Activated T-cell treated with anti-CD3 and anti-CD28 coated beads, Interleukin-2, amount 50 U/mL, for 72 hours (primary cell): ENCODE measurements around the gene DNAH1. TPM values are rescaled to one million over a fixed set of nuclear protein-coding genes. Genes with fewer than 3 reads are reported as not detected.
A peak's percentile ranks its signal among the peaks of the same experiment; 100 is the strongest.
"Not testable (repeated sequence)": the region's sequence is repeated elsewhere in the genome, so short reads cannot be mapped to it uniquely, and the experiment has no call there.

Experiments
- ATAC-seq, 2 donors: fragments of 150-1000 bp; cut with Tn5 transposase; replicated peaks in 1 of 2; 2 replicates each; pipeline ENCODE4 v1.10.0; 2021; ENCODE audit warnings: moderate library complexity in 2 of 2, mild to moderate bottlenecking in 1 of 2
- DNase-seq, 2 donors: peaks; one replicate each; pipeline ENCODE4 v3.0.0; 2021 to 2022; ENCODE audit warnings: mixed read lengths in 1 of 2
- H3K27ac Mint-ChIP-seq: one replicate; pipeline ENCODE4 v1.8.0; 2022; ENCODE audit warnings: mild to moderate bottlenecking, moderate library complexity, mixed read lengths
- H3K27me3 Mint-ChIP-seq: one replicate; pipeline ENCODE4 v1.8.0; 2022; ENCODE audit warnings: low read depth, mixed read lengths
- H3K36me3 Mint-ChIP-seq, 2 donors: one replicate each; pipeline ENCODE4 v1.8.0; 2022; ENCODE audit warnings: mixed read lengths in 2 of 2, mild to moderate bottlenecking in 1 of 2; ENCODE audit not compliant: insufficient read depth in 2 of 2
- H3K4me1 Mint-ChIP-seq: one replicate; pipeline ENCODE4 v1.8.0; 2022; ENCODE audit warnings: low read depth, mixed read lengths
- H3K4me3 Mint-ChIP-seq, 2 donors: one replicate each; pipeline ENCODE4 v1.8.0; 2022; ENCODE audit warnings: mild to moderate bottlenecking in 2 of 2, mixed read lengths in 2 of 2, moderate library complexity in 2 of 2
- H3K9me3 Mint-ChIP-seq, 2 donors: one replicate each; pipeline ENCODE4 v1.8.0; 2022; ENCODE audit warnings: mixed read lengths in 2 of 2
- total RNA-seq, 2 donors: library from RNA; stranded (reverse); gene quantifications; one replicate each; pipeline ENCODE4 v1.2.3, GENCODE V29; 2022

Gene DNAH1
- total RNA-seq, 2 donors from 2014 or later, result 31.4 to 32.4 TPM

DNA sequence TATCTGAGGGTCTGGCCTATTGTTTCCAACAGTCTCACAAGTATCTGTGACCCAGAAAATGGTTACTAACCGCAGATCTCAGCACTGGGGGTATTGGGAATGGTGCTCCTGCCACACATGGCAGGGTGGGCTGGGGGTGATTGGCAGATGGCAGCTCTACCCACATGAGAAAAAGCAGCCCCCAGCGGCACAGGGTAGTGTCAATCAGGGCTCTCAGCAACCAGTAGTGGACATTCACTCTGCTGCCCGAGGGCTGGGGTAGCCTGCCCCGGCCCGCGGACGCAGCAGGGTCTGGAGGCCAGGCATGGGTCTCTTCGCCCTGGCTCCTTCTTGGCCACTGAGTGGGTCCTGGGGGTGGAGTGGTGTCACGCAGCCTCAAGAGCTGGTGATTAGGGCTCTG is 8.6 kb downstream of the DNAH1 start:
- Mint-ChIP-seq H3K9me3 (no peaks in the 10 kb centered on the region), H3K27ac (no peak overlapping the region), H3K27me3 (no peaks in the 10 kb centered on the region), H3K4me1 (no peaks in the 10 kb centered on the region), H3K4me3 (no peak overlapping the region), H3K36me3 (no peaks in the 10 kb centered on the region)
- DNase-seq (no peak), ATAC-seq (no peak)

- no peak for ATAC-seq
Measured at GRCh38 chr3:52325686-52326085, 9.6 kb downstream of the DNAH1 start.

DNA sequence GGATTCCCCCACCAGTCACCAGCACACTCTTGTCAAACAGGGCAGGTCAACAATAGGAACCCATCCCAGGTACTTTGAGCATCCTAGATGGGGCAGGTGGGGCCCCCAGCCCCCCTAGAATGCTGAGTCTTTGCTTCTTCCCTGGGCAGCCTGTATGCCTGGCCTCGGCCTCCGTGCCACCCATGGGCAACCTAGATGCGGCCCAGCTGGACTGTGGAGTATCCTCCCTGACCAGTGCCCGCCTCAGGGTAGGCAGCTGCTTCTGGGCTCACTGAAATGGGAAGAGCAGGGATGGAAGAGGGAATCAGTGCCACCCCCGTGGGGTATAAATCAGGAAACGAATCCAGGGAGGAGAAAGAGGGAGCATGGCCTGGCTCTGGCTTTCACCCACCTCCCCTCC is 10.9 kb downstream of the DNAH1 start:
- Mint-ChIP-seq H3K27ac (no peak overlapping the region), H3K4me1 (no peaks in the 10 kb centered on the region), H3K27me3 (no peaks in the 10 kb centered on the region), H3K9me3 (no peaks in the 10 kb centered on the region), H3K36me3 (no peaks in the 10 kb centered on the region), H3K4me3 (no peak overlapping the region)
- no peak for ATAC-seq
- no peak for DNase-seq

More at GRCh38 chr3:52325686-52326085, 9.6 kb downstream of the DNAH1 start:
- no peaks in the 10 kb centered on the region for H3K36me3 Mint-ChIP-seq
- no peak for DNase-seq
- no peak overlapping the region for H3K27ac Mint-ChIP-seq
- no peak overlapping the region for H3K4me3 Mint-ChIP-seq
- H3K9me3 Mint-ChIP-seq, result no peaks in the 10 kb centered on the region
- no peaks in the 10 kb centered on the region for H3K27me3 Mint-ChIP-seq
- no peaks in the 10 kb centered on the region for H3K4me1 Mint-ChIP-seq

DNA sequence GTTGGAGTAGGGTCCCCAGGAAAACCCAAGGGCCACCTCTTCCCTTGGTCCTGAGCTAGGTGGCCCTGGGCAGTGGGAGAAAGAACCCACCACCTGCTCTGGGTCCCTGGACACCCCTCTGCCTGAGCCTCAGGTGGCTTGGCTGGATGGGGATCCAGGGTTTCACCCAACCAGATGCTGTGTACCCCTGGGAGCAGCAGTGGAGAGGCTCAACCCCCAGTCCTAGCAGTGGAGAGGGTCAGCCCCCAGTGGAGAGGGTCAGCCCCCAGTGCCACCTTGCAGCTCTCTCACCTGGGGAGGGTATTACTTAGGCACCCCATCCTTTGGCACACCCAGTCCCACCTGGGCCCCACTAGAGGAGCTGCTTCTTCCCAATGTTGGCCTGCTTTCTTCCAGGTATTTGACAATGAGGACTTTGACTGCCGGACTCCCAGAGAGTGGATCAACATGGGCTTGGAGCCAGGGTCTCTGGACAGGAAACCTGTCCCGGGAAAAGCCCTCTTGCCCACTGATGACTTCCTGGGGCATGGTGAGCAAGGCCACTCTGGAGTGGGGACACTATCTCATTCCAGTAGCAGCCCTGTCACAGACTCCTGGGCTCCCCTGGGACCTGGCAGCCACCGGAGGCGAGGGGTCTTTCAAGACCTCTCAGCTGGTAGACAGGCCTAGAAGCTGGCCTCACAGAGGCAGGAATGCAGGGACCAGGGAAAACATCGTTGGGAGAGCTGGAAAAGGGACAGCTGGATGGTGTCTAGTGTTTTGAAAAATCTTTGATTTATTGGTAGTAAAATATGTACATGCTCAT is 11.6 kb downstream of the DNAH1 start:
- H3K27me3 Mint-ChIP-seq, result no peaks in the 10 kb centered on the region
- H3K4me1 Mint-ChIP-seq, result no peaks in the 10 kb centered on the region
- no peaks in the 10 kb centered on the region for H3K9me3 Mint-ChIP-seq
- H3K4me3 Mint-ChIP-seq, result no peak overlapping the region
- no peaks in the 10 kb centered on the region for H3K36me3 Mint-ChIP-seq
- no peak for DNase-seq
- ATAC-seq, result no peak
- H3K27ac Mint-ChIP-seq, result no peak overlapping the region

- no peak overlapping the region for H3K27ac Mint-ChIP-seq
- H3K4me1 Mint-ChIP-seq, result no peaks in the 10 kb centered on the region
- ATAC-seq, result no peak
- no peaks in the 10 kb centered on the region for H3K36me3 Mint-ChIP-seq
- no peaks in the 10 kb centered on the region for H3K27me3 Mint-ChIP-seq
- DNase-seq, result no peak
- H3K4me3 Mint-ChIP-seq, result no peak overlapping the region
- H3K9me3 Mint-ChIP-seq, result no peaks in the 10 kb centered on the region
Measured at GRCh38 chr3:52328536-52329080, 12.5 kb downstream of the DNAH1 start.

GRCh38 chr3:52330194-52330805 is 14.2 kb downstream of the DNAH1 start:
- Mint-ChIP-seq H3K36me3 (no peaks in the 10 kb centered on the region), H3K27ac (no peak overlapping the region)

GRCh38 chr3:52331091-52331490 is 15.0 kb downstream of the DNAH1 start:
- Mint-ChIP-seq H3K4me1 (no peaks in the 10 kb centered on the region), H3K36me3 (peaks cover 0 to 1% of the 10 kb centered on the region in 2 donors), H3K9me3 (no peaks in the 10 kb centered on the region), H3K27ac (no peak overlapping the region), H3K4me3 (no peak overlapping the region), H3K27me3 (no peaks in the 10 kb centered on the region)
- DNase-seq, result no peak
- no peak for ATAC-seq

More at GRCh38 chr3:52330194-52330805, 14.2 kb downstream of the DNAH1 start:
- no peak for DNase-seq
- no peak for ATAC-seq
- H3K9me3 Mint-ChIP-seq, result no peaks in the 10 kb centered on the region
- H3K4me3 Mint-ChIP-seq, result no peak overlapping the region
- no peaks in the 10 kb centered on the region for H3K4me1 Mint-ChIP-seq
- no peaks in the 10 kb centered on the region for H3K27me3 Mint-ChIP-seq

GRCh38 chr3:52331906-52332305 is 15.8 kb downstream of the DNAH1 start:
- no peak for DNase-seq
- H3K4me1 Mint-ChIP-seq, result no peaks in the 10 kb centered on the region
- H3K4me3 Mint-ChIP-seq, result no peak overlapping the region
- no peak overlapping the region for H3K27ac Mint-ChIP-seq
- no peaks in the 10 kb centered on the region for H3K9me3 Mint-ChIP-seq
- no peaks in the 10 kb centered on the region for H3K27me3 Mint-ChIP-seq
- peaks cover 0 to 1% of the 10 kb centered on the region in 2 donors for H3K36me3 Mint-ChIP-seq
- no peak for ATAC-seq

GRCh38 chr3:52333869-52334557 is 17.9 kb downstream of the DNAH1 start:
- H3K36me3 Mint-ChIP-seq, result peaks cover 0 to 1% of the 10 kb centered on the region in 2 donors
- H3K27me3 Mint-ChIP-seq, result no peaks in the 10 kb centered on the region
- DNase-seq, result no peak
- H3K9me3 Mint-ChIP-seq, result no peaks in the 10 kb centered on the region
- ATAC-seq, result peak in 1 of 2 donors; percentile 66
- no peak overlapping the region for H3K27ac Mint-ChIP-seq
- H3K4me1 Mint-ChIP-seq, result no peaks in the 10 kb centered on the region
- no peak overlapping the region for H3K4me3 Mint-ChIP-seq

DNA sequence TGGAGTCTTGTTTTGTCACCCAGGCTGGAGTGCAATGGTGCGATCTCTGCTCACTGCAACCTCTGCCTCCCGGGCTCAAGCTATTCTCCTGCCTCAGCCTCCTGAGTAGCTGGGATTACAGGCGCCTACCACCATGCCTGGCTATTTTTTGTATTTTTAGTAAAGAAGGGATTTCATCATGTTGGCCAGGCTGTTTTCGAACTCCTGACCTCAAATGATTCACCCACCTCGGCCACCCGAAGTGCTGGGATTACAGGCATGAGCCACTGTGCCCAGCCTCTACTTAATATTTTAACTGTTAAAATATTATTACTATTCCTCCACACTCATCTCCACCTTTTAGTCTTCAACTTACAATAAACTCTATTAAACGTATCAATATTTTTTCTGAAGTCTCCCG is 22.0 kb downstream of the DNAH1 start:
- H3K4me1 Mint-ChIP-seq, H3K27me3 Mint-ChIP-seq, H3K27ac Mint-ChIP-seq, H3K4me3 Mint-ChIP-seq, DNase-seq, H3K36me3 Mint-ChIP-seq, ATAC-seq, H3K9me3 Mint-ChIP-seq: not testable (repeated sequence)

GRCh38 chr3:52339612-52340011 is 23.5 kb downstream of the DNAH1 start:
- peak overlapping the region; percentile 2 for H3K27ac Mint-ChIP-seq
- H3K36me3 Mint-ChIP-seq, result peaks cover 0 to 3% of the 10 kb centered on the region in 2 donors
- ATAC-seq (peak; percentile 44 to 72), DNase-seq (peak; percentile 35 to 65)
- H3K27me3 Mint-ChIP-seq, result no peaks in the 10 kb centered on the region
- no peak overlapping the region for H3K4me3 Mint-ChIP-seq
- no peaks in the 10 kb centered on the region for H3K9me3 Mint-ChIP-seq
- H3K4me1 Mint-ChIP-seq, result peaks cover 8% of the 10 kb centered on the region

GRCh38 chr3:52341123-52341522 is 25.0 kb downstream of the DNAH1 start:
- H3K4me1 Mint-ChIP-seq, result peaks cover 8% of the 10 kb centered on the region
- no peak for DNase-seq
- no peak overlapping the region for H3K27ac Mint-ChIP-seq
- peaks cover 0 to 2% of the 10 kb centered on the region in 2 donors for H3K36me3 Mint-ChIP-seq
- H3K27me3 Mint-ChIP-seq, result no peaks in the 10 kb centered on the region
- no peak for ATAC-seq
- no peak overlapping the region for H3K4me3 Mint-ChIP-seq
- no peaks in the 10 kb centered on the region for H3K9me3 Mint-ChIP-seq

- ATAC-seq (no peak), DNase-seq (no peak)
- Mint-ChIP-seq H3K4me1 (peaks cover 8% of the 10 kb centered on the region), H3K27me3 (no peaks in the 10 kb centered on the region), H3K27ac (no peak overlapping the region), H3K4me3 (no peak overlapping the region), H3K36me3 (peaks cover 0 to 2% of the 10 kb centered on the region in 2 donors), H3K9me3 (no peaks in the 10 kb centered on the region)
Measured at GRCh38 chr3:52343946-52344600, 28.0 kb downstream of the DNAH1 start.
